ENCODE results near the gene FAM20C.

- TF ChIP-seq, protein P1, sequence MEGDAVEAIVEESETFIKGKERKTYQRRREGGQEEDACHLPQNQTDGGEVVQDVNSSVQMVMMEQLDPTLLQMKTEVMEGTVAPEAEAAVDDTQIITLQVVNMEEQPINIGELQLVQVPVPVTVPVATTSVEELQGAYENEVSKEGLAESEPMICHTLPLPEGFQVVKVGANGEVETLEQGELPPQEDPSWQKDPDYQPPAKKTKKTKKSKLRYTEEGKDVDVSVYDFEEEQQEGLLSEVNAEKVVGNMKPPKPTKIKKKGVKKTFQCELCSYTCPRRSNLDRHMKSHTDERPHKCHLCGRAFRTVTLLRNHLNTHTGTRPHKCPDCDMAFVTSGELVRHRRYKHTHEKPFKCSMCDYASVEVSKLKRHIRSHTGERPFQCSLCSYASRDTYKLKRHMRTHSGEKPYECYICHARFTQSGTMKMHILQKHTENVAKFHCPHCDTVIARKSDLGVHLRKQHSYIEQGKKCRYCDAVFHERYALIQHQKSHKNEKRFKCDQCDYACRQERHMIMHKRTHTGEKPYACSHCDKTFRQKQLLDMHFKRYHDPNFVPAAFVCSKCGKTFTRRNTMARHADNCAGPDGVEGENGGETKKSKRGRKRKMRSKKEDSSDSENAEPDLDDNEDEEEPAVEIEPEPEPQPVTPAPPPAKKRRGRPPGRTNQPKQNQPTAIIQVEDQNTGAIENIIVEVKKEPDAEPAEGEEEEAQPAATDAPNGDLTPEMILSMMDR (IDR thresholded peaks at IDR 0.05 in 4 of 5, conservative IDR thresholded peaks at IDR 0.05 in 1 of 5), result no peak
- no peak for TF ChIP-seq POLR2A (IDR thresholded peaks at IDR 0.05)
Observed at GRCh38 chr7:251005-251404, 58.6 kb downstream of the FAM20C start.

Measured in gastrocnemius medialis (tissue), 4 donors.